GM12891 (cell line): Measurements from ENCODE around the gene UNC50.

ENCODE experiments used
- PAX5 ChIP-seq: IDR thresholded peaks from 2 replicates; pipeline ENCODE4 v1.6.1; 2011; ENCODE audit warnings: low read length, moderate library complexity, mild to moderate bottlenecking; ENCODE audit not compliant: insufficient read depth, severe bottlenecking
- POLR2A ChIP-seq: IDR thresholded peaks from 2 replicates; pipeline ENCODE4 v1.6.1; 2011; ENCODE audit warnings: low read depth, low read length, control low read depth
- POLR2AphosphoS5 ChIP-seq: IDR thresholded peaks from 2 replicates; pipeline ENCODE4 v1.6.1; 2011; ENCODE audit warnings: low read depth, low read length, control low read depth
- TAF1 ChIP-seq: IDR thresholded peaks from 2 replicates; pipeline ENCODE4 v1.6.1; 2011; ENCODE audit warnings: low read depth, low read length, control low read depth

GRCh38 chr2:98563394-98563793 lies 45.0 kb upstream of the UNC50 start:
- TF ChIP-seq POLR2AphosphoS5 (no peak), POLR2A (no peak), PAX5 (no peak), TAF1 (no peak)
